M059J (cell line): ENCODE measurements around the gene PPP1R14D. TPM values are rescaled to one million over a fixed set of nuclear protein-coding genes. Genes with fewer than 3 reads are reported as not detected.

Experiments used
- DNase-seq: peaks from one replicate; pipeline ENCODE4 v3.0.0-alpha.2; 2012; ENCODE audit warnings: low read depth
- total RNA-seq: library from RNA; depleted of rRNA; stranded (reverse); fragments of >200 nt; shearing (Covaris generic); gene quantifications from 2 replicates; pipeline ENCODE4 v1.2.3, GENCODE V29; 2014

PPP1R14D gene
- total RNA-seq, 1 experiment from 2014 or later, result not detected

DNA sequence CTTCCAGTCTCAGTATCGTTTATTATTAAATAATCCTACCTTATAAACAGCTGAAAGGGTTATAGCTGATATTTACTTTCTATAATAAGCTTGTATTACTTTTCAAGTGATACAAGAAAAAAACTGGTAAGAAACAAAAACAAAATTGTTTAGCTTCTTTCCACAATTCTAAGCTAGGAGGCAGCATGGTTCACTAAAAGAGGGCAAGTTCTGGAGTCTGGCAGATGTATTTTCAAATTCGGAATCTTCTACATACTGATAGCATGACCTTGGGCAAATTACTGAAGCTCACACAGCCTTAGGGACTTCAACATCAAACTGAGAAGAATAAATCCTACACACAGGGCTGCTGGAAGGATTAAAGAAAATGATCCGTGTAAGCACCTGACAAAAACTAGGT is 43.3 kb downstream of the PPP1R14D start:
- no peak for DNase-seq

DNA sequence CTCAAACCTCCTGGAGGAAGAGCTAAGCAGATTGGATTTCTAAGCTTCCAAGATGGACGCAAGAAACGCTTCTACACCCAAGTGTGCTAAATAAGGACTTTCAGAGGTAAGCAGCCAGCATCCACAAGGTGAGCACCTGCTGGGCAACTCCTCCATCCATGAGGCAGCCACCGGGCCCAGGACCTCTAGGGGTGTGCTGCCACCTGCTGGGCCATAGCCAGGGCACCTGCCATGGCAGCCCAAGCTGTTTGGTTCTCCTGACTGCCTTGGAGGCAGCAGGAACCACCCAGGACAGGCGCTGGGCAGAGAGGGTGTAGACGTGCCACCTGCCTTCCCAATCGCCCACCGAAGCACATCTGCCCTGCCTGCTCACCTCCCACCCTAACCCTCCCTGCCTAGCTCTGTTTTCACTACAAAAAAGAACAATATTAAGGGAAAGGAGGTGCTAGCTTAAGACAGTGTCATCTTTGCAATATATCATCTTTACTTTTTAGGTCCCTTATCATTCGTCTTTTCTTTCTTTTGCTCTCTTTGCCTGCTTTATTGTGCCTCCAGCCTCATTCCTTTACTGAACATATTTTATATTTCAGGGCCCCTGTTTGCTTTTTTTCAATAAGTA is 45.8 kb downstream of the PPP1R14D start:
- DNase-seq, result peak; percentile 65

DNA sequence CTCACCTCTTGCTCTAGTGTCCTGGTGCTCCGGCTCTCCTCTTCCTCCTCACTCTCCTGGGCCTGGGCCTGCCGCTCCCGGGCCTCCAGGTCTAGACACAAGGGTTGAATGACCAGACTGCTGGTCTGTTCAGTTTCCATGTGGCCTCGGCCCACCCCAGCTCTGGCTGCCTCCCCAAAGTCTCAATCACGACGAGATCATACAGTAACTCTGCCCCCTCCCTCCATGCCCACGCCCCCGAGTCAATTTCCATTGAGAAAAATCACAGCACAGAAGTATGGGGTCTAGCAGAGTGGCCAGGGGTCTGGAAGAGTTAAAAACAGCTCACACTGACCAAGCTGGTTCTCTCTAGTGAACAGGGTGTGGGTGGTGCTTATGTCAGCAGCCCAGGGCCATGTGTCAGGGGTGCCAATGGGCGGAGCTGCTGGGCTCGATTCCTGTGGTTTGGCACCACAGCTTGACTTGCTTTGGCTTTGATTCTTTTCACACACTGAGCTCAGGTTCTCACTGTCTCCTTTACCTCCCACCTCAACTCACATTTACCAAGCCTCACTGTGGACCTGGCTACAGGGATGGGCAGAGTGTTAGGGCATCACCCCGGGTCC is 51.9 kb downstream of the PPP1R14D start:
- peak; percentile 88 for DNase-seq

DNA sequence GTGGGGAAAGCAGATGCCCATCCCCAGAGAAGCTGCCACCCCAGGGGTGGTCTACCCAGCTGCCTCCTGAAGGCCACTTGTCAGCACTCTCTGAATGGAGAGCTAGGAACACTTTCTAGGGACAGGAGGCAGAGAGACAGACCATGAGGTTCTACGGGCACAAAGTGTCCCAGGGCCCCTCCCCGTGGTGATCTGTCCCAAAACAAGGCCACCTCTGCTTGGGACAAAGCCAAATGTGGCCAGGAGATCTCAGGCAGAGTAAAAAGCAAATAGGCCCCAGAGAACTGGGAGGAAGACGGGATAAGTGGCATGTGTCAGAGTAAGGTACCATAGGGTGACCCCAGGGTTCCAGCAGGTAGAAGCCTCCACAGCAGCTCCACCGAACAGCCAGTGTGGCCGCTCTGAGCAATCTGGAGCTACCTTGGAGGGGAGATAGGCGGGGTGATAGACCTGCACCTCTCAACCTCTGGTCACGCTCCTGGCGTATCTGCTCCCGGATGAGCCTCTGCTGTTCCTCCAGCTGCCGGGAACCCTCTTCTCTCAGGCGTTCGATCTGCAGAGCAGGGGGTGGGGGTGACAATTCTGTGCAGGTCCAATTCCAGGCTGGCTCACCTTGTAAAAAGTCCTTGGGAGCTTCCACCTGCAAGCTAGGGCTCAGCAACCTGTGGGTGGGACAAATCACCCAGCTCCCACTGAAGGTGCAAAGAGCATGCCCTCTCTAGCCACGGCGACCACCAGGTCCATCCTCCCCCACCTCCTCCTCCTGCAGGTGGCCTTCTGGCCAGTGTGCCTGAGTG is 52.6 kb downstream of the PPP1R14D start:
- no peak for DNase-seq

DNA sequence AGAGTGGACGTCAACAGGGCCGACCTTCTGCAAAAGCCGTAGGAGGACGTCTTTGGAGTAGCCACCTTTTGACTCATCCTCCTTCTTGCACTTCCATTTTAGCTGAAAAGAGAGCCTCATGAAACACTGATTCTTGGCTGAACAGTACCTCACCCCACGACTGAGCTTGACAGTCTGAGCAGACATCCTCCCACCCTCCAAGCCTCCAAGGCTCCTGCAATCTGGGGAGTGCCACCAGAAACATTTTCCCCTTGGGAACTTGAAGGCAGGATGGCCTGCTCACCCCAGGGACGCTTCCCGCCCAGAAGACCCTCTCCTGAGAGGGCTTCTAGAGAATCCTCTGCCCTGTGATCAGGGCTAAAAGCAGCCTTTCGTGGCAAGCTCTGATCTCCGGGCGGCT is 53.5 kb downstream of the PPP1R14D start:
- no peak for DNase-seq

DNA sequence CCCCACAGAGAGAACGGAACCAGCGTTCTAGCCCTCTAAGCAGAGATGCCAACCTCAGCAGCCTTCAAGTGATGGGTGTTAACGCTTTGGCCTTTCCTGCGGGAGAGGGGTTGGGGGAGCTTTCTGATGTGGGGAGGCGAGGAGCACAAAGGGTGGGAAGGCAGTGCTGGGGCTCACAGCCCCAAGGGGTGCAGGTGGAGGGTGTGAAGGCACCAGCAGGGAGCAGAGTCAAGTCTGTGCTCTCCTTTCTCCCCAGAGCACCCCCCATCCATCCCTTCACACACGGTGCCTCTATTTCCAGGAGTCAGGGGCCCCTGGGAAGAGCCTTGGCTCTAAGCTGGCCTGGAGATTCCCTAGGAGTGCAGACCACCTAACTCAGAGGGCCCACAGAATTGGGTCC is 54.6 kb downstream of the PPP1R14D start:
- DNase-seq, result no peak

DNA sequence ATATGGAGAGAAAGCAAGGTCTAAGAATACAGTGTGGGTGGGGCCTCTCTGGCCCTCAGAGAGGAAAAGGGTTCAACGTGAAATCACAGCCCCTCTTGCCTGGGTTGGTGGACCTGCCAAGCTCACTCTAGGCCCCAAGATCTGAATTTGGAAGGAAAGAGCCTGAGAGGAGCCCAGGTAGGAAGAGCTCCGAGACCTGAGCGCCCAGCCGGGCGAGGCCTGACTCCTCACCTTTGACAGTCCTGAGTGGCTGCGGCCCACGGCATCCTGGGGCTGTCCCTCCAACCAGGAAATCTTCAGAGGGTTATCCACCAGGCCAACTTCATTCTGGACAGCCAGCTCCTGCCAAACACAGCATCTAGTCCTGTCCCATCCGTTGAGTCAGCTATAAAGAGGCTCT is 55.0 kb downstream of the PPP1R14D start:
- DNase-seq, result no peak

DNA sequence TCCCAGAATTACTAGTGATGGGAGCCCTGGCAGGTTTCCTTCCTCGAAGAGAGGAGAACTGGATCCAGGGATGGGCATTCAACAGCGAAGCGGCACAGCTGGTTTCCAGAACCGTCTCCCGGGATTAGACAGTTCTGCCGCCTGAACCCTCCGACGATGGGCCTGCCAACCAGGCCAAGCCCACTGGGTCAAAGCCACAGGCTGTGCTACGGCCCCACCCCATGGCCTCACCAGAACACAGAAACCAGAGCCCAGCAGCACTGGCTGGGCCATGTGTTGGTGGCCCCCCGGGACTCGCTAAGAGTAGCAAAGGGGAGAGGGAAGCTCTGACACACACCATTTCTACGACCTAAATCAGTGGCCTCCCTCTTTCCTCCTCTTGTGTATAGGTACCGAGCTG is 56.5 kb downstream of the PPP1R14D start:
- DNase-seq, result no peak

DNA sequence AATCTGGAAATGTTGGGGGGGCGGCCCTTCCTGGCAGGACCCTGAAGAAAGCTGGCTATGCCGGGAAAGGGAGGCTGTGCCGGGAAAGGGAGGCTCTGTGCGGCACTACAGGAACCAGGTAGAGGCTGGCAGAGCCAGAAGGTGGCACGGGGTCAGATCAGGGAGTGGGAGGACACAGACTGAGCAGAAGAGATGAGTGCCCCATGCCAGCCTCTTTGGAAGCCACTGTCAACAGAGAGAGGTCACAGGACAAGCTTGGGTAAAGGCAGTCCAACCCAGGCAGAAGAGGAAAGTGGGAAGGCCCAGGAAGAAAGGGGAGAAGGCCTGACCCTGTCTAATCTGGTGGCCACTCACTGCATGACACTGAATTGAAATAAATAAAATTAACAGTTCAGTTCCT is 57.3 kb downstream of the PPP1R14D start:
- no peak for DNase-seq

DNA sequence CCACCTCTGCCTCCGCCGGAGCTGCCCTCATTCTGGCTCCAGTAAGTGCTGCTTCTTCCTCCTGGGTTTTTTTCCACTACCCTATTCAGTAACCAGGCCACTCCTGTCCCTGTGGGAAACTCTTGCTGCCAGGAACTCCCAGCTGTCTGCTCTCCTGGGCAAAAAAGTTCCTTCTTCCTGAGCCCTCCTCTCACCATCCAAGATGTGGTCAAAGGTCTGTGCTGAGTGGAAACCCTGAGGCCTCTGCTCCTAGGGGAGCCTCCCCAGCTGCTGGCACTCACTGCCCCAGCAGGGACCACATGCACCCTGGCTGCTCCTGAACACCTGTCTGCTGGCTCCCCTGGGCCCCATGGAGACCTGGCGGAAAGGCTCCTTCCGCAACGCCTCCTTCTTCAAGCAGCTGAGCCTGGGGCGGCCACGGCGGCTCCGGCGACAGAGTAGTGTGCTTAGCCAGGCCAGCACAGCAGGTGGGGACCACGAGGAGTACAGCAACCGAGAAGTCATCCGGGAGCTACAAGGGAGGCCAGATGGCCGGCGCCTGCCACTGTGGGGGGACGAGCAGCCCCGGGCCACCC is 58.3 kb downstream of the PPP1R14D start:
- DNase-seq, result no peak

DNA sequence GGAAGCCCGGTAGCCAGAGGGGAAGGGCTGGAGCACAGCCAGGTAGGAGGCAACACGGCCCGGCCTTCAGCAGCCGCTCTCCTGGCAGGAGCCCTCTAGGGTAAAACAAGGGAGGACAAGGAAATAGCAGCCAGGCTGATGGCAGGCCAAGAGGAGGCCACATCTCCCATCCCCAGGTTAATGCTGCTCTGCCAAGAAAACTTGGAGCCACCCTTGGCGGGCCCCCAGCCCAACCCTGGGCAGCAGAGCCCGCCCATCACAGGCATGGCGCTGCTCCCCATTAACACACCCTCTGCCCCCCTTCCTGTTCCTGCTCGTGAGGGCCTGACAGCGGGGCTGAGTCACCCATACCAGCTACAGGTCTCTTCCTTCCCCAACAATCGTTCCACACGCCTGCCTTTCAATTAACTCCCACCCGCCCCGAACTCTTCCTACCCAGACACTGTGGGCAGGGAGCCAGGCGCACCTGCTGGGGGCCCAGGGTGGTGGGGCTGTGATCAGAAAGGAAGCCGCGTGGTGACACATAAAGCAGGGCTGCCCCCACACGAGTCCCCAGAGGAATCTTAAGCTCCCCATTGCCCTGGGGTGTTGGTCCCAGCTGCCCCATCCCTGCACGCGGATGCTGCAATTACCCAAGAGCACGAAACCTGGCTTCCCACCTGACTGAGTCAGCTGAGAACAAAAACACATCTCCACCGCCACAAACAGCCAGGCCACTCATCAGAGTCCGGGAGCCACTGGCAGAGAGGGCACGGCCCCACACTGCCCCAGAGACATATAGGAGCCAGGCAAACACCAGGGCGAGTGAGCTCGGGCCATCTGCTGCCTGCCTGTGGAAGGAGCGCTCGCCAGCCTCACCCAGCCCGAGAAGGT is 59.0 kb downstream of the PPP1R14D start, which contains the start of gene C15orf62:
C15orf62 (plus strand) TSS at position 707 of the 873 bp plus-strand sequence. CDS start 516 bp downstream, outside the sequence.
- DNase-seq, result peak; percentile 96

DNA sequence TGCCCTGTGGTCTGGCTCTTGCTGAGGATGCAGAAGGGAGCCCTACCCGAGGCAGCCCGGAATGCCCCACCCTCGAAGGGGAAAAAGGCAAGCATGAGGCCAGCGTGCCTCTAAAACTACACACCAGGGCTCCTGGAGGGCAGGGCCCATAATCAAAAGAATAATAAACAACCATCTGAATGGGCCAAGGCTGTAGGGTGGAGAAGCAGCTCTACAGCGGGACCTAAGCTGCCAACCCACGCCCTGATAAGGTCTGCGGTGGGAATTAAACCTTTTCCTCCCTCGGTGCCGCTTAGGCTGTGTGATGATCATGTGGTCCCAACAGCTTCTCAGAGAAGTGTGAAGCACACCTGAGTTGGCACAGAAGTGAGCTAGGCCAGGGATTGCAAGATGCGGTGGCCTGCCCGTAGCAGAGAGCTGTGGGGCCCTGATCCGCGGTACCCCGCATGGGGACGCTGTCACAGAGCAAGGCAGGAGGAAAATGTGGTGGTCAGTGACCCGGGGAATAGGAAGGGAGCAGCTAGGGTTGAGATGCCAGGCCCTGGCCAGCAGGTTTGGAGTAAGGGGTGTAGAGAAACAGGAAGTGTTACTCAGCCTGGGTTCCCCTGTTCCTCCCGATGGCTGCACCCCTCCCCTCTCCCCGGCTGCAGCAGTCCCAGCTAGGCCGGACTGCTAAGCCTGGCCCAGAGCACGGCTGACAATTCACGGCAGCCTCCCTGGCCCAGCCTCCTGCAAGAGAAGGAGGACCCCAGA is 59.8 kb downstream of the PPP1R14D start:
- peak; percentile 47 for DNase-seq

DNA sequence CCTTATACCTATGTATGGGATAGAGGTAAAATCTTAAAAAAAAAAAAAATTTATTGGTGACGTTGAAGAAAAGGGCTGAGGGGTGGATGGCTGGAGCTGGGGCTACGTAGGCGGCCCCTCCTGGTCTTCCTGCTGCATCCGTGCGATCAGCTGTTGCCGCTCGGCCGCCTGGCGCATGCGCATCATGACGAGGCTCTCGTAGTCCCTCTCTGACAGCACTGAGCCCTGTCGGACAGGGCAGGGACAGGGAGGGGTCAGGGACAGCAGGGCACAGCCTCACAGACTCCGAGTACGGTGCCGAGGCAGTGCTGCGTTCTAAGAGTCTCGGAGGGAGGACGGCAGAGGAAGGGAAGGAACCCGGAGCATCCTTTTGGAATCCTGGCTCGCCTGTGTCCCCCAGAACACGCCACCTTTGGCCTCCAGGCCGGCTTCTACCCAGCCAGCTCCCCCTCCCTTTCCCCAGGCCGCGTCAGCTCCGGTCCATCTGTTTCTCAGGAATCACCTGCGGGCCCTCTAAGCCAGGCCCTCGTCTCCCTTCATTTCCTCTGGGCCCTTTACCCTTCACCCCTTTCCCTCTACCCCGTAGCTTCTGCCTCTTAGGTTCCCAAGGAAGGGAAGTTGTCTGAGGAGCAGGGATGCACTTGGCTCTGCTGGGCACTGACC is 60.5 kb downstream of the PPP1R14D start:
- no peak for DNase-seq

DNA sequence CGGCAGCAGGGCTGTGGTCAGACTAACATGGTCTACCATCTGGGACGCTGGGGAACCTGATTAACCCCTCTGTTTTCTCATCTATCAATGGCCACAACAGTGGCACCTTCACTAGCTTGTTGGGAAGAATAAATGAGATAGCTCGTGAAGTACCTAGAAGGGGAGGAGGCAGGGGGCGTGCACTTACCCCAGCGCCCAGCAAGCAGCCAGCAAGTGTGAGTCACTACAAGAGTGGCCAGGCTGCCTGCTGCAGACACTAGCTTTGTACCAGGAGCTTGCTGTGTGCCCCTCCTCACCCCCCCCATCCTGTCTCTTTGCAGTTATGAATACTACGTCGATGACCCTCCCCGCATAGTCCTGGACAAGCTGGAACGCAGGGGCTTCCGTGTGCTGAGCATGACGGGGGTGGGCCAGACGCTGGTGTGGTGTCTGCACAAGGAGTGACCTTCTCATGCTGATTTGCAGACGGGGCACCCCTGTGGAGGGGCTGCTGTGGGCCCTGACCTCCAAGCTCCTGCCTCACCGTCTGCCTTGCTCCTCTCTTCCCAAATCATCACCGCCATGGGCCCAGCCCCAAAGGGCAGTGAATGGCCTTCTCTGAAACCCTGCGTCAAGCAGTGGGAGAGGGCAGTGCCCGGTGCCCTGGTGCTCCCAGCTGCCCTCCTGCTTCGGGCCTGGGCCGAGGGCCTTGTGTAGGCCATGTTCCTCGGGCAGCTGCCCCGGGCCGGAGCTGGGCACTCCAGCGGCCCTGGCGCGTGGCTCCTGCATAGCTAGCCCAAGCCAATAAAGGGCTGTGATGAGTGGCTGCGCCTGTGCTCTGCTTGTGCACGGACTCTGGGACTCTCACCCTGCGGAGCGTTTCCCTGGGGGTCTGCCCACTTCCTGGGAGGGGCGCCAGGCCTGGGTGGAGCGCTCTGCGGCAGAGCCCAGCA is 61.3 kb downstream of the PPP1R14D start:
- DNase-seq, result peak; percentile 78

DNA sequence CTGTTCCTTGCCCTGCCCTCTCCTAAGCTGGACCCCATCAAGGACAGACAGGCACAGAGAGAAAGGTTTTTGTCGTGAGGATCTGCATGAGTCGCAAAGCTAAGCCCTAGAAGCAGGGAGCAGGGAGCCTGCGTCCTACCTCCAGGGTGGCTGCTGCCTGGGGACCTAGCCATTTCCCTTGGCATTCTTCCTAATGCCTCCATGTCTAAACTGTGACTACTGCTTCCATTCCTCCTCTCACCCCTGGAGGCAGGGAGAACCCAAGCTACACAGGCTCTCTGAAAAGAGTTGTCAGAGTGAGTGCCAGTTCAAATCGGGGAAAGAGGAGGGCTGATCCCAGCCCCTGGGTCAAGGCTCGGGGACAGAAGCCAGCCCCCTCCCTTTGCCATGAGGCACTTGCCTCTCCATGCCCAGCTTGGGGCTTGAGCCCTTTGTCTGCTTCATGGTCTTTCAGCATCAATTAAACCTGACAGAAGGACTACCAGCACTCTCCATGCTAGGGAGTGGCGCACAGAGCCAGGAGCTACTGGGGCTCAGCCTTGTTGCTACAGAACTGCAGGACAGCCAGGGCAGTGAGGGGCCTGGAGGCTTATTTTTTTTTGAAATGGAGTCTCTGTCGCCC is 62.2 kb downstream of the PPP1R14D start:
- peak; percentile 70 for DNase-seq
